ENCODE data around the gene TMEM117. TPM values are rescaled to one million over a fixed set of nuclear protein-coding genes. Genes with fewer than 3 reads are reported as not detected.

Gene TMEM117
- total and polyA plus RNA-seq, 10 of the 15 experiments (the other 5 are each of a cell fraction or from before 2014, with no cell fraction given): 3.1 to 8.2 (median 6.1) TPM

- no peaks in the 10 kb centered on the region for H4K20me1 ChIP-seq (ENCODE audit: control insufficient read depth, insufficient read depth)
- intact Hi-C loops (cut with micrococcal nuclease; ENCODE audit: unreplicated experiment) (no loop called here), in situ Hi-C loops (cut with MboI) (no loop called here)
- H3K36me3 ChIP-seq (ENCODE audit: control insufficient read depth in 2 of 2, insufficient read depth in 2 of 2, low read length in 1 of 2): no peaks in the 10 kb centered on the region
- H3K9me3 ChIP-seq (replicated peaks; ENCODE audit: control insufficient read depth, insufficient read depth, low read length): no peaks in the 10 kb centered on the region
- no peaks in the 10 kb centered on the region for H3K79me2 ChIP-seq (ENCODE audit: control insufficient read depth, insufficient read depth, low read length)
- ChIA-PET SMC1A (ENCODE audit: uncharacterized antibody, unreplicated experiment) (interaction anchor here (0.9 to 2.4 kb wide), 7 partner anchors 9 to 81 kb away, joined by 3 to 15 read pairs (median 3); no protein-coding TSS in a partner anchor), RAD21 (ENCODE audit: unreplicated experiment) (no interaction called here), CTCF (interaction anchor here (1.7 to 2.0 kb wide), 2 partner anchors 10 to 95 kb away, joined by 5 to 9 read pairs; no protein-coding TSS in a partner anchor), POLR2A (no interaction called here)
- DNase-seq (ENCODE audit: low read depth, low spot score) (no peak), FAIRE-seq (no peak), ATAC-seq (no peak)
- H3K4me1 ChIP-seq (ENCODE audit: control insufficient read depth, insufficient read depth, low read length): no peaks in the 10 kb centered on the region
- no peak overlapping the region for H3K27ac ChIP-seq (ENCODE audit: control insufficient read depth, insufficient read depth)
- no peak overlapping the region for H3K4me2 ChIP-seq (ENCODE audit: control insufficient read depth, insufficient read depth)
- H3K9ac ChIP-seq (ENCODE audit: control insufficient read depth, insufficient read depth, low read length): no peak overlapping the region
- WGBS (ENCODE audit: insufficient coverage, insufficient replicate concordance, low lambda C conversion rate, missing lambda C conversion rate): 80% methylated on average over 2 of the region's 2 CpGs
- no peaks in the 10 kb centered on the region for H3K27me3 ChIP-seq (replicated peaks in 1 of 2; ENCODE audit: control insufficient read depth in 2 of 2, insufficient read depth in 2 of 2, low read length in 1 of 2)
- H3K4me3 ChIP-seq: no peak overlapping the region
- TF ChIP-seq USF1 (IDR thresholded peaks at IDR 0.05; ENCODE audit: borderline replicate concordance, extremely low read length, insufficient read depth, low read depth, low read length): no peak
- TF ChIP-seq ZNF274 (IDR thresholded peaks at IDR 0.05; ENCODE audit: insufficient read depth, insufficient read length): no peak
- no peak for TF ChIP-seq FOS (IDR thresholded peaks at IDR 0.05; ENCODE audit: borderline replicate concordance, extremely low read depth, insufficient read length)
- TF ChIP-seq MXI1 (IDR thresholded peaks at IDR 0.05; ENCODE audit: low read depth, low read length): no peak
- no peak for TF ChIP-seq CUX1 (IDR thresholded peaks at IDR 0.05; ENCODE audit: insufficient replicate concordance, low read depth, low read length)
- no peak for TF ChIP-seq SIN3A (IDR thresholded peaks at IDR 0.05; ENCODE audit: low read depth, low read length)
- TF ChIP-seq NRF1 (conservative IDR thresholded peaks at IDR 0.05; ENCODE audit: low read depth, low read length): no peak
- TF ChIP-seq CREM (IDR thresholded peaks at IDR 0.05; ENCODE audit: low read depth): no peak
- TF ChIP-seq USF2 (IDR thresholded peaks at IDR 0.05; ENCODE audit: borderline replicate concordance, low read depth, low read length): no peak
- TF ChIP-seq ATF3 (IDR thresholded peaks at IDR 0.05; ENCODE audit: borderline replicate concordance, extremely low read depth, low read depth, low read length): no peak
- TF ChIP-seq FOXM1 (IDR thresholded peaks at IDR 0.05; ENCODE audit: low read depth, low read length): no peak
- TF ChIP-seq SREBF1 (IDR thresholded peaks at IDR 0.05; ENCODE audit: low read length): no peak
- TF ChIP-seq RBBP5 (conservative IDR thresholded peaks at IDR 0.05): no peak
- no peak for TF ChIP-seq HDAC2 (IDR thresholded peaks at IDR 0.05)
- H2AFZ ChIP-seq (ENCODE audit: control insufficient read depth, low read depth, low read length): no peak overlapping the region
- BruUV-seq (replicated peaks): no TSS peak
Observed at GRCh38 chr12:43872396-43872795, 36.5 kb downstream of the TMEM117 start.
